NCI-H128 (cell line): ENCODE data around the gene CRIP1.

ENCODE experiments used
- DNase-seq: peaks from one replicate; lab custom pipeline; 2025; ENCODE audit not compliant: unreplicated experiment; lab: John Stamatoyannopoulos, UW

Gene CRIP1

DNA sequence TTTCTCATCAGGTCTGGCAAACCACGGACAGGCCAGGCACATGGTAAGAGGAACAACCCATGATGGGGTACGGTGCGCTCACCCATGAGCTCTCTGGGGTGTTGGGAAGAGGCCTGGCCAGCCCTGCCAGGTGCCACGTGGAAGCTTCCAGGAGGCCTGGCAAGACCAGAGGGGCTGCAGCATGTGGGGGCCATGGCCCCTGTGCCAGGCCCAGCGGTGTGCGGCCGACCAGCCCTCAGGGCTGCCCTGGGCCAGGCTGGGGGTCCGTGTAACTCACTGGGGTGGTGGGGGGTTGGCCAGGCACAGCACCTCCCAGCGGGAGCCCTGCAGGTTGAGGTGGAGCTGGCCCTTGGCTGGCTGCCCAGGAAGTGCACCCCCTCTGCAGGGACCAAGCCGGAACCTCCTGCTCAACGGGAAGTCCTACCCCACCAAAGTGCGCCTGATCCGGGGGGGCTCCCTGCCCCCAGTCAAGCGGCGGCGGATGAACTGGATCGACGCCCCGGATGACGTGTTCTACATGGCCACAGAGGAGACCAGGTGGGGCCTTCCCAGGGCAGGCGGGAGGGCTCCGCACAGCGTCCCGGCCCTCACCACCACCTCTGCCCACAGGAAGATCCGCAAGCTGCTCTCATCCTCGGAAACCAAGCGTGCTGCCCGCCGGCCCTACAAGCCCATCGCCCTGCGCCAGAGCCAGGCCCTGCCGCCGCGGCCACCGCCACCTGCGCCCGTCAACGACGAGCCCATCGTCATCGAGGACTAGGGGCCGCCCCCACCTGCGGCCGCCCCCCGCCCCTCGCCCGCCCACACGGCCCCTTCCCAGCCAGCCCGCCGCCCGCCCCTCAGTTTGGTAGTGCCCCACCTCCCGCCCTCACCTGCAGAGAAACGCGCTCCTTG, 17.0 kb upstream of the CRIP1 start:
- no peak for DNase-seq

DNA sequence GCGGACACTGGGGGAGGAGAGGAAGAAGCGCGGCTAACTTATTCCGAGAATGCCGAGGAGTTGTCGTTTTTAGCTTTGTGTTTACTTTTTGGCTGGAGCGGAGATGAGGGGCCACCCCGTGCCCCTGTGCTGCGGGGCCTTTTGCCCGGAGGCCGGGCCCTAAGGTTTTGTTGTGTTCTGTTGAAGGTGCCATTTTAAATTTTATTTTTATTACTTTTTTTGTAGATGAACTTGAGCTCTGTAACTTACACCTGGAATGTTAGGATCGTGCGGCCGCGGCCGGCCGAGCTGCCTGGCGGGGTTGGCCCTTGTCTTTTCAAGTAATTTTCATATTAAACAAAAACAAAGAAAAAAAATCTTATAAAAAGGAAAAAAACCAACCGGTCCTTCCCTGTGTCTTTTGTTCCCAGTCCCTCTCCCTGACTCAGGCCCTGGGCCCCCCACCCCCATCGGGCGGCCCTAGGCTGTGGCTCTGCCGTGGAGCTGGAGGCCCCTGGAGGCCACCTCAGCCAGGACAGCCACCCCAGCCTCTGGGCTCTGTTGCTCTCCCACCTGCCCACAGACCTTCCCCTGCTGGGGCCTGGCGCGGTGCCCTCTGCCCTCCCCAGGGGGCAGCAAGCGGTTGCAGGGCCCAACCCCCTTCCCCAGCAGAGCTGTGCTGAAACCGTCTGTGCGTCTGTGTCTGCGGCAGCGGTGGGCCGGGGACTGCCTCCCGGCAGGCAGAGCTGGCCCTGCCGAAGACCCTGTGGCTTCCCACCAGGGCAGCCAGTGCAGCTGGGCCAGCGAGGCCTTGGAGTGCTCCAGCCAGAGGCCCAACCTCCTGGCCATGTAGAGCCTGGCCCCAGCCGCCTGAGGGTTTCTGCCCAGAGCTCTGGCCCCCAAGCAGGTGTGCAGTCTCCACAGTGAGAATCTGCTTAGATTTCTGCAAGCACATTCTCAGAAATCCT, 16.1 kb upstream of the CRIP1 start:
- DNase-seq: peak; percentile 38

DNA sequence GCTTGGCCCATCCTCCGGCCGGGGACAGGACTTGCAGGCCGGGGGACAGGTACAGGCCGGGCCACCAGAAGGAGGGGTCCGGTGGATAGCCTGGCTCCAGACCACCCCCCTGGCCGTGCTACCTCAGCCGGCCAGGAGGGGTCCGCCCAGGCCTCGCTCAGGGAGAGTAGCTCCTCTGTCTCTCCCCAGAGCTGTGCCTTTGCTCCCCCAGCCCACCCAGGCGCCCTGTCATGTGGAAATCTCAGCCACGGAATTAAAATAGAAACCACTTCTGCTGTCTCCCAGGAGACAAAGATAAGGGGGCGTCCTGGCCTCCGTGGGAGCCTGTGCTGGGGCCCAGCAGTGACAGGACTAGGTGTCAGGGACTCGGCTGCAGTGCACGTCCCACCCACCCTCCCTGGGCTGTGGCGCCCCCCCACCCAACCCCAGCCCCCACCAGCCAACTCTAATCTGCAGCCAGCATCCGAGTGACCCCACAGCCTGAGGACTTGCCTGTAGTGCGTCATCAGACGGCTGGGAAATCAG, 15.3 kb upstream of the CRIP1 start:
- DNase-seq: no peak

DNA sequence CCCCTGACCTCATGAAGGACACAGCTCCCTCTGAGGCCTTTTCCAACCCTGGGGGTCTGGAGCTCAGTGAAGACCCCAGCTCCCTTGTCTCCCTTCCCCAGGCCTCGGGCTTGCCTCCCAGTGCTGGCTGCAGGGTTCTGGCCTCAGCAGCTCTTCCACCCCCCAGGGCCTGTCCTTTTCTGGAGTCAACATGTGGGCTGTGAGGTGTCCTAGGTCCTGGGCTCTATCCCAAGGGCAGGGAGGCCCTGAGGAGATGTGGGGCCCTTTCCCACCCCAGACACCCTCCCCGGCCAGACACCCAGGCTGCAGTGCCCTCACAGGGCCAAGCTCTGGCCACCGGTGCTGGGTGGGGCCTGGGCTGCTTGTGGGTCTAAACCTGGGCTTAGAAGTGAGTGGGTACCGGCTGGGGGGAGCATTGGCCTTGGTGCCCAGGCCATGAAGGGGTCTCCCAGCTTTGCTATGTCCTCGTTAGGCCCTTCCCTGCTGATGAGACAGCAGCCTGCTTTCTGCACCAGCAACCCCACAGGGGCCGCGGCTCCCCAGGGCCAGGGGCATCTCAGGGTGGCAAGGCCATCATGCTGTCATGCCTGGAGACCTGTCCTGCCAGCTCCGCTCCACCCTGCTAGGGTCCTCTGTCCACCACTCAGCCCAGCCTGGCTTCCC, 14.7 kb upstream of the CRIP1 start:
- no peak for DNase-seq

DNA sequence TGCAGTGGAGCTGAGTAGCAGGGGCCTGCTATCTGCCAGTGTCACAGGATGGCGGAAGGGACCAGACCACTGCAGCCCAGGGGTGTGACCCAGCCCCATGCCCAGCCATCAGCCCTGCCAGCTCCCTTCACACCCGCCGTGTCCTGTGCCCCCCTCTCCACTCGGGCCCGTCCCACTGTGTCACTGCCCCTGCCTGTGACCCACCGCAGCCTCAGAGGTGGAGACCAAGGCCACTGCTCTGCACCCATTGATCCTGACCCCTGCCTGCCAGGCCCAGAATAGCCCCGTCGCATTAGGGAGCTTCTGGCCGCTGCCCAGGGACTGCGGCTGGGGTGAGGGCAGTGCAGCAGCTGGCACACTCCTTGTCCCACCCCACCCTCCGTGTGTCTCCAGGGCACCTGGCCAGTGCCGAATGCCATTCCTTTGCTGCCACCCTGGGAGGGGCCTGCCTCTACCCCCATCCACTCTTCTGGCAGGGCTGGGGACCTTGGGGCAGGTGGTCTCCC, 14.1 kb upstream of the CRIP1 start:
- DNase-seq: no peak

DNA sequence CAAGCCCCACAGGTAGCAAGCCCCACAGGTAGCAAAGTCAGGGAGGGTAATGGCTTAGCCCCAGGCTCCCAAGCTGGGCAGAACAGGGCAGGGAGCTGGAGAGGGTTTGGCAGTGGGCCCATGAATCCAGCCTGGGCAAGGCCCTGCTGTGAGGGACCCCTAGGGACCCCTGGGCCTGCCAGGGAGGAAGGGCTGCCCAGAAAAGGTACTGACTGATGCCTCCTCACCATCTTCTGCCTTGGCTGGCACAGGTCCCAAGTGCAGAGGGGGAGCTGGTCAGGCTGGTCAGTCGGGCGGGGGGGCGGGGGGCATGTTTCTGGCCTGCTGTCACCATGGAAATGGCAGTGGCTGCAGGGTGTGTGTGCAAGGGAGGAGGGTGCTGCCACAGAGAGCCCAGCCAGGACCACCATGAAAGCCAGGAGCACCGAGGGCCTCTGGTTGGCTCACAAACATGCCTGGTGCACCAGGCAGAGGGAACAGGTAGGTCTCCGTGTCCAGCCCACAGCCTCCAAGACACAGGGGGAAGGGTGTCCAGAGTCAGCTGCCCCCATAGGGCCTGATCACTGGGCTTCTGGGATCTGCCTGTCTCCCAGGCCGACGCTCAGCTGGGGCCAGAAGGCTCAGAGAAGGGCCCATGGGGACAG, 13.5 kb upstream of the CRIP1 start:
- DNase-seq: no peak

DNA sequence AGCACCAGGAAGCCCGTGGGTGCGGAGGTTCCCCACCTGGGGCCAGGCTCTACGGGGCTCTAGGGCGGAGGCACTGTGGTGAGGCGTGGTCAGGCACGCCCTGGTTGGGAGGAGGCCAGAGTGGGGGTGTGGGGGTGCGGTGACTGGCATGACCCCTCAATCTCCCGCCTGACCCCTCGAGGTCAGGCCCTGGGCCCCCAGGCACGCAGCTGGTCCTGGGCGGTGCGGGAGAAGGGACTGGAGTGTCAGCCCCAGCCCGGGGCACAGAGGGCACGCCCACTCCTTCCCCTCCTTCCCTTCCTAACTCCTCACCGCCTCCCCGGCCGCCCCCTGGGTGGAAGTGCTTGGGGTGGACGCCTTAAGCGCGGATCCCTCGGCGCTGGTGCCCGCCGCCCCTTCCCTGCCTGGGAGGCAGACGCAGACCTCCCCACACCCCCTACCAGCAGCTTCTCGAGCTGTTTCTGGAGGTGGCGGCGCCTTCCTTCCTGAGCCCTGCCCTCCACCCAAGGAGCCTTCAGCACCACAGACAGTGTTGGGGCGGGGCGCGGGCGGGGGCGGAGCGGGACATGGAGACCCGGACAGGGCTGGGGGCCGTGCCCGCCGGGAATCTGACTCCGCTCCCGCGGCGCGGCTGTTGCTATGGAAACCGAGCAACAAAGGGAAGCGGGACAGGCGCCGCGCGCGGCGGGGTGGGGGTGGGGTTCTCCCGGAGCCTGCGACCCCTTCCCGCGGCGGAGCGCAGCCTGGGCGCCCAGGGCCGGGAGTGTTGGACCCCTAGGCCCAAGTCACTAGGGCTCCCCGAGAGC, 12.8 kb upstream of the CRIP1 start:
- peak; percentile 84 for DNase-seq

DNA sequence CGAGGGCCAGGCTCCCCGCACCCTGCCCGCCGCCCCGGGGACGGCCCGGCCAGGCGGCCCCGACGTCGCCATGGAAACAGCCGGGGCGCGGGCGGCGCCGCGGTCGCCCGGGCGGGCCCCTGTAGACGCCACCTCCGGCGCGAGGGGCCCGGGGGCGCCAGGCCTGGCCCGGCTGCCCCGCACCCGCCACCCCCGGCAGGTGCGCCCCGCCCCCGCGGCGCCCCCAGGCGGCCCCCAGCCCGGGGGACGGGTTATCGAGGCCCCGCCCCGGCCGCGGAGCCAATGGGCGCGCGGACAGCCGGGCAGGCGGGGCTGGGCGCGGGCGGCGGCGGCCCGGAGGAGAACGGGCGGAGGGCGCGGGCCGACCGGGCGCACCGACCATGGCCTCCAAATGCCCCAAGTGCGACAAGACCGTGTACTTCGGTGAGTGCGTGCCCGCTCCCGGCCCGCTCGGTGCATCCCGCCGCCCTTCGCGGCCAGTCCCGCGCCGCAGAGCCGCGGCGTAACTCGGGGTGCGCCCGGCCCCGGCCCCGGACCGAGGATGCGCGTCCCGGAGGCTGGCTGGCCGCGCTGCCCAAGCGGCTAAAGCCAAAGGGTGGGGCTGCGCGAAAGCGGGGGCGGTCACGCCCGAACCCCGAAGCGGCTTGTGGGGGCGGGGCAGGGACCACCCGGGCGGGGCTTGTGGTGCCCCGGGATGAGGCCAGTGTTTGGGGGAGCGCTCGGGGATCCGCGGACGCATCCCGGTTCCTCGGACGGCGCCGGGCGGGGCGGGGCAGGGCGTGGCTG, 12.0 kb upstream of the CRIP1 start, which contains the start of gene CRIP2:
CRIP2 (plus strand) TSS at position 339 of the 786 bp plus-strand sequence; CDS start at position 381, 42 bp downstream.
- DNase-seq: peak; percentile 39

DNA sequence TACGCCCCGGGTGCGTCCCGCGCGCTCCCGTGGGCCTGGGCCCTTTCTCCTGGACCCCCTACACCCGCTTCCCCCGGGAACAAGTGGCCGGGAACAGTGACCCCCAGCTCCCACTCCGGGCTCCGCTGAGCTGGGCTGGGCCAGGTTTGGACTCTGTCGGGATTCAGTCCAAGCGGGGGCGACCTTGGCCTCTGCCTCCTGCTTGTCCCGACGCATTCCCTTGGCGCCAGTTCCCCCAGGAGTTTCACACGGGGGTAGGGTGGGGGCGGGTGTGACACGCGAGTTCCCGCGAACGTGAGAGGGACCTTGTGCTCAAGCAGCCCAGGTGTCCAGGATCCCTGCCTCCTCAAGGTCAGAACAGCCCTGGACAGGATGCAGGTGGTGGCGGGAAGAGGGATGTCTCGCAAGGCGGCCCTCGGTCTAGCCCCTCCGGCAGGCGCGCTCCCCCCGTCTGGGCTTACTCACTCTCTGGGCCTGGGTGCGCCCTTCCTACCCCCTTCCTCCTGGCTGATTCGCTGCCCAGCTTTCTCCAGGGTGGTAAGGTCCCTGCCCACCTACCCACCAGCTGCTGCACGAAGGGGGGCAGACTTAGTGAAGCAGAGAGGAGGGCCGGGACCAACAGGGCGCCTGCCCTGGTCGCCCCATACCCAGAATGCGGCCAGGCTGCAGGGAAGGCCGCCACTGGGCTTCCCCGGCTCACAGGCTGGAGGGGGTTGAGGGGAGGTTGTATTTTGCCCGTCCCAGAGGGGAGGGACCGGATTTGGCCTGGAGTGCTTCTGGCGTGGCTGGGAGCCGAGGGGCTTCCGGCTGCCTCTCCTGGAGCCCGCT, 11.2 kb upstream of the CRIP1 start:
- DNase-seq: no peak

DNA sequence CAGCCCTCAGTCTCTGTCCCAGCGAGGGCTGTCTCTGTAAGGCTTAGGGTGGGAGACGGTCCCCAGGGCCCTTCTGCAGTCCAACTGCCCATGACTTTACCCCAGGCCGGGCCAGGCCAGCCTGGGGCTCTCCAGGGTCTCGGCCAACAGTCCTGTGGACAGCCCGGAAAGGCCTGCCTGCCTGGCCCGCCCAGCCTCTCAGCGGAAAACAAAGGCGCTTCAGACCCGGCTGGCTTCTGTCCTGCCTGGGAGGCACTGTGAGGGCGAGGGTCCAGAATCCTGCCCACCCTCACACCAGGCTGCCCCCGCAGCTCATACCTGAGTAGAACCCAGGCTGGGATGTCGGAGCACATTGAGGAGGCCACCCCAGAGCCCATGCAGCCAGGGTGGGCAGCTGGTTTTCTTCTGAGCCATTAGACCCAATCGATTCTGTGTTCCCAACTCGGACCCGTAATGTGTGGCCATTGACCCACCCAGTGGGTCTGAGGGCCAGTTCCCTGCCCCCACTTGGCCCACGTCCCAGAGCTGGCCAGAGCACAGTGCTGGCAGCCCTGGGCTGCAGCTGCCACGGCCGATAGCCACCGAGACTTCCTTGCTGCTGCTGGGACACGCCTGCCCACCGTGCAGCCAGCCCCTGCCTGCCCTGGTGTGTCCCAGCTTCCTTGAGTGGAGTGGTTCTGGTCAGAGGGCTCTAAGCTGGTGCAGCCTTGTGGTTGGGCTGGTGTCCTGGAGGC, 10.4 kb upstream of the CRIP1 start:
- no peak for DNase-seq

DNA sequence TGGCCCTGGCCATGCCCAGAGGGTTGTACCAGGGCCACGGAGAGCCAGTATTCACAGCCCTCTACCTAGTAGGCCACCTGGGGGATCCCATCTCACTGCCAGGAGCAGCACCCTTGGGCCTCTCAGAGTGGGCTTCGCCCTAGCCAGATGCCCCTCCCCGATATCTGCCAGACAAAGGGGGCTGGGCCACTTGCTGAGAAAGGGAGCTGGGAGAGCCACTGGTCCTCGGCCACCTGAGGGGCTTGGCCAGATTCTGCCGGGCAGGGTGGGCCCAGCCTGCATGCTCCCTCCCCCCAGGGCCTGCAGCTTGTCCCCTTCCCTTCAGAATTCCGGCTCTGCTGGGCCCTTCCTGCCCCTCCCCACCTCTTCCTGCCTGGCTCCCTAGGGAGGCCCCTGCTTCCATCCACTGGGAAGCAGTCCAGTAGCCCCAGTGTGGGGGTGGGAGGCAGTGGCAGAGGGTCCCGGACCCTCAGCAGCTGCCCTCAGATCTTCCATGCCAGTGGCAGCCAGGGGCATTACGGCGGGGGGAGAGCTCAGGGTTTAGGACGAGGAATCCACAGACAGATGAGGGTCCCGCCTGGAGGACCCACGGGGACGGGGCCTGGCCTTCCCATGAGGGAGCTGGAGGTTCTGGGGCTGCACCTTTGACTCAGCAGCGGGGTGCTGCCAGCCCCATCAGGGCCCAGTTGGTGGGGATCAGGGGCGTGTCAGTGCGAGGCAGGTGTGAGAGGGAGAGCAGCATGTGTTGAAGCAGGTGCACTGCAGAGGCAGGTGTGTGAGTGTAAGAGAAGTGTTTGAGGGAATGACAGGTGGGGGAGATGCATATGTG, 9.6 kb upstream of the CRIP1 start:
- DNase-seq: no peak

DNA sequence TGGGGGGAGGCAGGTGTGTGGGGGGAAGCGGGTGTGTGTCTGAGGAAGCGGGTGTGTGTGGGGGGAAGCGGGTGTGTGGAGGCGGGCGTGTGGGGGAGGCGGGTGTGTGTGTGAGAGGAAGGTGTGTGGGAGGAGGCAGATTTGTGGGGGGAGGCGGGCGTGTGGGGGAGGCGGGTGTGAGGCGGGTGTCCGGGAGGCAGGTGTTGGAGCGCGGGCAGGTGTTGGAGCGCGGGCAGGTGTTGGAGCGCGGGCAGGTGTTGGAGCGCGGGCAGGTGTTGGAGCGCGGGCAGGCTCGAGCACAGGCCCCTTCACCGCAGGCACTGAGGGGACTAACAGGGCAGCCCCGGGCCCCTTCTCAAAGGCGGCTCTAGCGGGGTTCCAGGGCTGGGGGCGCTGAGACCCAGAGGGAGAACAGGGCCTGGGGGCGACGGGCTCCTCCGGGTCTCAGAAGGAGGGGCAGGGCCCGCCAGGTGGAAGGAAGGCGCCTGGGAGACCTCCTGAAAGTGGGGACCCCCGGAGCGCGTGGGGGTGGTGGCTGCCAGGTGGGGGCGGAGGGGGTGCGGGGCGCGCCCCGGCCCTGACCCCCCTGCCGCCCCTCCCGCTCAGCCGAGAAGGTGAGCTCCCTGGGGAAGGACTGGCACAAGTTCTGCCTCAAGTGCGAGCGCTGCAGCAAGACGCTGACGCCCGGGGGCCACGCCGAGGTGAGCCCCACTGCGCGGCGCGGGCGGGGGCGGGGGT, 8.9 kb upstream of the CRIP1 start:
- DNase-seq: no peak

DNA sequence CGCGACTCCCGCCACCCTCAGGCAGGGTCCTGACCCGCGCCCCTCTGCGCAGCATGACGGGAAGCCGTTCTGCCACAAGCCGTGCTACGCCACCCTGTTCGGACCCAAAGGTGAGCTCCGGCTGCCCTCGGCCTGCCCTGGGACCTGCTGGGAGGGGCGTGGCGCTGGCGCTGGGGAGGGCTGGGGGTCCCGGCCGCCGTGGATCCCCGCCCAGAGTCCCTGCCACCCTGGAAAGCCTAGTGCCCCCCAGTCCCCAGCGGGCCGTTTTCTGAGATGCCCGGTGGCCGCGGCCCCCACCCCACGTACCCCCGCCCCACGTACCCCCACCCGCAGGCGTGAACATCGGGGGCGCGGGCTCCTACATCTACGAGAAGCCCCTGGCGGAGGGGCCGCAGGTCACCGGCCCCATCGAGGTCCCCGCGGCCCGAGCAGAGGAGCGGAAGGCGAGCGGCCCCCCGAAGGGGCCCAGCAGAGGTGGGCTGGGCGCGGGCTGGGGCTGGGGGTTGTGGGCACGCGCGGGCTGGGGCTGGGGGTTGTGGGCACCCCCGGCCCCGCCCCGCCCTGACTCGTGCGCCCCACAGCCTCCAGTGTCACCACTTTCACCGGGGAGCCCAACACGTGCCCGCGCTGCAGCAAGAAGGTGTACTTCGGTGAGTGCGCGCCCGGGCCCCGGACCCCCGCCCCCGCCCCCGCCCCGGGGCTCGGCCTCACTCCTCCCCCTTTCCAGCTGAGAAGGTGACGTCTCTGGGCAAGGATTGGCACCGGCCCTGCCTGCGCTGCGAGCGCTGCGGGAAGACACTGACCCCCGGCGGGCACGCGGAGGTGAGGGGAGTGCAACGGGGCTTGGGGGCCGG, 8.1 kb upstream of the CRIP1 start:
- no peak for DNase-seq

DNA sequence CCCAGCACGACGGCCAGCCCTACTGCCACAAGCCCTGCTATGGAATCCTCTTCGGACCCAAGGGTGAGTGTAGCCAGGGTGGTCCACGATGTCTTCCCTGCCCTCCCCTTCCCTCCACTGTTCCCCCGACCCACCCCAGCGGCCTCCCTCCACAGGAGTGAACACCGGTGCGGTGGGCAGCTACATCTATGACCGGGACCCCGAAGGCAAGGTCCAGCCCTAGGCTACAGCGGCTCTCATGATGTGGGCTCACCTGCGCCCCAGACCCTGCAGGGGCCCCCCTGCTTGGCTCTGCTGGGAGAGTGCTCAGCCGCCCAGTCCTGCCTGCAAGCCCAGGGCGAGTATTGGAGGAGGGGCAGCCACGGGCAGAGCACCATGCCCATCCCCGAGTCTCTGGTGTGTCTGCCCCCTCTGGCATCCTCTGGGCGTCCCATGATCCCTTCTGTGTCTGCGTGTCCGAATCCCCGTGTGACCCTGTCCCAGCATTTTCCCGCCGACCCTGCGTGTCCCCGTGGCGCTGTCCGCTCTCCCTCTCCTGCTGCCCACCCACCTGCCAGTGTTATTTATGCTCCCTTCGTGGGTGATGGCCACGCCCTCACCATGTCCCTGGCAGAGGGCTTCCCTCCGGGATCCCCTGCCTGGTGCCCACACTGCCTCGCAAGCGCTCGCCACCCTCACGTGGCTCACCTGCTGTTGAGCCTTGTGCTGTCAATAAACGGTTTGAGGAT, 7.1 kb upstream of the CRIP1 start:
- no peak for DNase-seq
